Measurements from ENCODE around the gene HYCC2.

- TF ChIP-seq CTCF (IDR thresholded peaks at IDR 0.05) = no peak
- no peak for TF ChIP-seq POLR2A (IDR thresholded peaks at IDR 0.05)
Observed at GRCh38 chr2:201021914-201022313, 49.6 kb downstream of the HYCC2 start.

Measured in prostate gland (tissue), 2 donors.